ENCODE data around the gene COPS3. TPM values are rescaled to one million over a fixed set of nuclear protein-coding genes. Genes with fewer than 3 reads are reported as not detected.
"Not testable (repeated sequence)": the region's sequence is repeated elsewhere in the genome, so short reads cannot be mapped to it uniquely, and the experiment has no call there.

Gene COPS3
- total RNA-seq, 2 experiments from 2014 or later = 79.6 to 83.1 TPM

- Mint-ChIP-seq H3K9me3 (ENCODE audit: low read depth) (no peaks in the 10 kb centered on the region), H3K36me3 (ENCODE audit: low read depth) (peaks cover 42% of the 10 kb centered on the region), H3K27me3 (no peaks in the 10 kb centered on the region), H3K4me1 (no peaks in the 10 kb centered on the region), H3K4me3 (no peak overlapping the region), H3K27ac (no peak overlapping the region)
- DNase-seq (no peak), ATAC-seq (no peak)
- intact Hi-C loops (cut with DNase I, micrococcal nuclease) = no loop called here
- CTCF ChIA-PET = interaction anchor here (0.7 to 1.9 kb wide), 3 partner anchors 8 to 123 kb away, joined by 3 to 6 read pairs (median 3); no protein-coding TSS in a partner anchor
- POLR2A ChIA-PET = no interaction called here
Observed at GRCh38 chr17:17264430-17264829, 16.6 kb downstream of the COPS3 start.

GRCh38 chr17:17258998-17259397, 22.0 kb downstream of the COPS3 start:
- DNase-seq (no peak), ATAC-seq (no peak)
- intact Hi-C loops (cut with DNase I, micrococcal nuclease) = no loop called here
- H3K4me1 Mint-ChIP-seq = peaks cover 3% of the 10 kb centered on the region
- ChIA-PET CTCF (interaction anchor here (1.2 to 2.1 kb wide), 3 partner anchors 11 to 117 kb away, joined by 4 to 6 read pairs (median 4); no protein-coding TSS in a partner anchor), POLR2A (interaction anchor here (1.9 kb wide), 1 partner anchor 15 kb away, joined by 20 read pairs; no protein-coding TSS in a partner anchor)
- H3K27me3 Mint-ChIP-seq = no peaks in the 10 kb centered on the region
- no peak overlapping the region for H3K4me3 Mint-ChIP-seq
- H3K9me3 Mint-ChIP-seq (ENCODE audit: low read depth) = no peaks in the 10 kb centered on the region
- H3K36me3 Mint-ChIP-seq (ENCODE audit: low read depth) = peaks cover 54% of the 10 kb centered on the region
- H3K27ac Mint-ChIP-seq = no peak overlapping the region

GRCh38 chr17:17258011-17258410, 23.0 kb downstream of the COPS3 start:
- POLR2A ChIA-PET = no interaction called here
- intact Hi-C loops (cut with DNase I, micrococcal nuclease) = no loop called here
- DNase-seq = no peak
- peaks cover 57% of the 10 kb centered on the region for H3K36me3 Mint-ChIP-seq (ENCODE audit: low read depth)
- CTCF ChIA-PET = interaction anchor here (1.4 to 2.1 kb wide), 3 partner anchors 10 to 116 kb away, joined by 4 to 8 read pairs (median 6); no protein-coding TSS in a partner anchor
- no peak for ATAC-seq
- H3K27me3 Mint-ChIP-seq = no peaks in the 10 kb centered on the region
- H3K4me3 Mint-ChIP-seq = no peak overlapping the region
- peaks cover 3% of the 10 kb centered on the region for H3K4me1 Mint-ChIP-seq
- no peaks in the 10 kb centered on the region for H3K9me3 Mint-ChIP-seq (ENCODE audit: low read depth)
- H3K27ac Mint-ChIP-seq = no peak overlapping the region

GRCh38 chr17:17256316-17256715, 24.7 kb downstream of the COPS3 start:
- Mint-ChIP-seq H3K9me3 (ENCODE audit: low read depth) (no peaks in the 10 kb centered on the region), H3K36me3 (ENCODE audit: low read depth) (peaks cover 60% of the 10 kb centered on the region), H3K27me3 (no peaks in the 10 kb centered on the region), H3K4me1 (peaks cover 3% of the 10 kb centered on the region), H3K4me3 (no peak overlapping the region), H3K27ac (no peak overlapping the region)
- CTCF ChIA-PET = interaction anchor here (0.6 kb wide), 1 partner anchor 114 kb away, joined by 3 read pairs; no protein-coding TSS in a partner anchor
- POLR2A ChIA-PET = no interaction called here
- ATAC-seq (no peak), DNase-seq (no peak)
- intact Hi-C loops (cut with DNase I, micrococcal nuclease) = no loop called here

GRCh38 chr17:17255689-17256088, 25.4 kb downstream of the COPS3 start:
- H3K4me3 Mint-ChIP-seq; H3K4me1 Mint-ChIP-seq; DNase-seq; H3K27ac Mint-ChIP-seq; H3K27me3 Mint-ChIP-seq; H3K9me3 Mint-ChIP-seq (ENCODE audit: low read depth); ATAC-seq; intact Hi-C loops (cut with DNase I, micrococcal nuclease): not testable (repeated sequence)
- POLR2A ChIA-PET = interaction anchor here (0.6 kb wide), 2 partner anchors 16 to 52 kb away, joined by 4 read pairs; no protein-coding TSS in a partner anchor
- CTCF ChIA-PET = interaction anchor here (0.9 kb wide), 1 partner anchor 10 kb away, joined by 3 read pairs; no protein-coding TSS in a partner anchor
- H3K36me3 Mint-ChIP-seq (ENCODE audit: low read depth) = peaks cover 56% of the 10 kb centered on the region

- Mint-ChIP-seq H3K9me3 (ENCODE audit: low read depth) (no peaks in the 10 kb centered on the region), H3K27me3 (no peaks in the 10 kb centered on the region), H3K27ac (no peak overlapping the region), H3K4me1 (peaks cover 3% of the 10 kb centered on the region), H3K36me3 (ENCODE audit: low read depth) (peaks cover 53% of the 10 kb centered on the region), H3K4me3 (no peak overlapping the region)
- DNase-seq (no peak), ATAC-seq (no peak)
- intact Hi-C loops (cut with DNase I, micrococcal nuclease) = no loop called here
- POLR2A ChIA-PET = no interaction called here
- CTCF ChIA-PET = interaction anchor here (0.9 to 1.8 kb wide), 2 partner anchors 15 to 17 kb away, joined by 4 to 5 read pairs; no protein-coding TSS in a partner anchor
Observed at GRCh38 chr17:17254036-17254435, 27.0 kb downstream of the COPS3 start.

- H3K27ac Mint-ChIP-seq = peak overlapping the region; percentile 4
- ChIA-PET CTCF (interaction anchor here (0.7 to 1.8 kb wide), 3 partner anchors 14 to 17 kb away, joined by 3 to 5 read pairs (median 4); no protein-coding TSS in a partner anchor), POLR2A (no interaction called here)
- no peaks in the 10 kb centered on the region for H3K27me3 Mint-ChIP-seq
- ATAC-seq = no peak
- peaks cover 52% of the 10 kb centered on the region for H3K36me3 Mint-ChIP-seq (ENCODE audit: low read depth)
- H3K4me1 Mint-ChIP-seq = peaks cover 3% of the 10 kb centered on the region
- H3K9me3 Mint-ChIP-seq (ENCODE audit: low read depth) = no peaks in the 10 kb centered on the region
- intact Hi-C loops (cut with DNase I, micrococcal nuclease) = no loop called here
- DNase-seq = no peak
- no peak overlapping the region for H3K4me3 Mint-ChIP-seq
Observed at GRCh38 chr17:17253406-17253805, 27.6 kb downstream of the COPS3 start.

- Mint-ChIP-seq H3K4me3 (no peak overlapping the region), H3K9me3 (ENCODE audit: low read depth) (no peaks in the 10 kb centered on the region), H3K36me3 (ENCODE audit: low read depth) (peaks cover 53% of the 10 kb centered on the region), H3K27me3 (no peaks in the 10 kb centered on the region), H3K4me1 (peaks cover 3% of the 10 kb centered on the region), H3K27ac (no peak overlapping the region)
- no peak for DNase-seq
- CTCF ChIA-PET = interaction anchor here (1.8 kb wide), 1 partner anchor 18 kb away, joined by 4 read pairs; no protein-coding TSS in a partner anchor
- ATAC-seq = no peak
- POLR2A ChIA-PET = no interaction called here
- intact Hi-C loops (cut with DNase I, micrococcal nuclease) = no loop called here
Observed at GRCh38 chr17:17252149-17252661, 28.8 kb downstream of the COPS3 start.

- H3K4me3 Mint-ChIP-seq = no peak overlapping the region
- intact Hi-C loops (cut with DNase I, micrococcal nuclease) = no loop called here
- no peaks in the 10 kb centered on the region for H3K4me1 Mint-ChIP-seq
- no peaks in the 10 kb centered on the region for H3K9me3 Mint-ChIP-seq (ENCODE audit: low read depth)
- peaks cover 32% of the 10 kb centered on the region for H3K36me3 Mint-ChIP-seq (ENCODE audit: low read depth)
- H3K27me3 Mint-ChIP-seq = no peaks in the 10 kb centered on the region
- ATAC-seq (no peak), DNase-seq (no peak)
- POLR2A ChIA-PET = no interaction called here
- CTCF ChIA-PET = interaction anchor here (0.8 kb wide), 1 partner anchor 114 kb away, joined by 4 read pairs; no protein-coding TSS in a partner anchor
- H3K27ac Mint-ChIP-seq = no peak overlapping the region
Observed at GRCh38 chr17:17246879-17247278, 34.2 kb downstream of the COPS3 start.

GRCh38 chr17:17243163-17243562, 37.9 kb downstream of the COPS3 start:
- H3K4me1 Mint-ChIP-seq = peaks cover 14% of the 10 kb centered on the region
- ChIA-PET CTCF (no interaction called here), POLR2A (no interaction called here)
- H3K27me3 Mint-ChIP-seq = no peaks in the 10 kb centered on the region
- ATAC-seq = no peak
- peaks cover 15% of the 10 kb centered on the region for H3K36me3 Mint-ChIP-seq (ENCODE audit: low read depth)
- no peak overlapping the region for H3K27ac Mint-ChIP-seq
- no peak overlapping the region for H3K4me3 Mint-ChIP-seq
- no peak for DNase-seq
- no peaks in the 10 kb centered on the region for H3K9me3 Mint-ChIP-seq (ENCODE audit: low read depth)
- intact Hi-C loops (cut with DNase I, micrococcal nuclease) = no loop called here

- Mint-ChIP-seq H3K4me3 (no peak overlapping the region), H3K4me1 (peaks cover 16% of the 10 kb centered on the region), H3K27me3 (no peaks in the 10 kb centered on the region), H3K36me3 (ENCODE audit: low read depth) (peaks cover 11% of the 10 kb centered on the region), H3K27ac (no peak overlapping the region), H3K9me3 (ENCODE audit: low read depth) (no peaks in the 10 kb centered on the region)
- intact Hi-C loops (cut with DNase I, micrococcal nuclease) = no loop called here
- no peak for ATAC-seq
- ChIA-PET CTCF (no interaction called here), POLR2A (no interaction called here)
- DNase-seq = no peak
Observed at GRCh38 chr17:17242246-17242645, 38.8 kb downstream of the COPS3 start.

- DNase-seq (no peak), ATAC-seq (no peak)
- ChIA-PET POLR2A (no interaction called here), CTCF (no interaction called here)
- H3K4me3 Mint-ChIP-seq = no peak overlapping the region
- H3K9me3 Mint-ChIP-seq (ENCODE audit: low read depth) = no peaks in the 10 kb centered on the region
- H3K27me3 Mint-ChIP-seq = no peaks in the 10 kb centered on the region
- peaks cover 7% of the 10 kb centered on the region for H3K36me3 Mint-ChIP-seq (ENCODE audit: low read depth)
- peaks cover 16% of the 10 kb centered on the region for H3K4me1 Mint-ChIP-seq
- H3K27ac Mint-ChIP-seq = no peak overlapping the region
- intact Hi-C loops (cut with DNase I, micrococcal nuclease) = no loop called here
Observed at GRCh38 chr17:17241656-17242055, 39.4 kb downstream of the COPS3 start.
